SU-DHL-6 (cell line): ENCODE results near the gene TRIM28.

ENCODE experiments used
- H2AFZ ChIP-seq: fragments of 200-600 bp; sonication (generic); 2 replicates; pipeline ENCODE4 v1.6.1; 2014; ENCODE audit warnings: low read depth, mild to moderate bottlenecking, moderate library complexity, mixed read lengths, antibody characterized with exemption, low read length; ENCODE audit not compliant: severe bottlenecking
- H3F3A ChIP-seq: fragments of 200-600 bp; shearing (Covaris generic); 2 replicates; pipeline ENCODE4 v1.6.0; 2016; ENCODE audit warnings: antibody characterized with exemption, mild to moderate bottlenecking; ENCODE audit not compliant: insufficient read depth
- H3K27ac ChIP-seq: fragments of 200-600 bp; sonication (generic); 2 replicates; pipeline ENCODE4 v1.5.1; 2016; ENCODE audit warnings: low read depth, mild to moderate bottlenecking, low read length, moderate library complexity, mixed read lengths
- H3K27me3 ChIP-seq: fragments of 200-600 bp; sonication (generic), shearing (Covaris generic); 2 replicates; pipeline ENCODE4 v1.6.0; 2014; ENCODE audit warnings: mild to moderate bottlenecking, low read length
- H3K36me3 ChIP-seq: fragments of 200-600 bp; sonication (generic); 2 replicates; pipeline ENCODE4 v1.6.1; 2014; ENCODE audit warnings: mild to moderate bottlenecking, low read length, mixed read lengths
- H3K4me2 ChIP-seq: fragments of 300-600, 200-600 bp; shearing (Covaris generic), sonication (generic); 2 replicates; pipeline ENCODE4 v1.6.0; 2014; ENCODE audit warnings: low read length, low read depth, mild to moderate bottlenecking; ENCODE audit not compliant: poor library complexity, severe bottlenecking
- H3K4me3 ChIP-seq: fragments of 200-600 bp; sonication (generic); 2 replicates; pipeline ENCODE4 v1.5.1; 2014; ENCODE audit warnings: antibody characterized with exemption, low read length, mild to moderate bottlenecking, mixed read lengths; ENCODE audit not compliant: insufficient read depth, poor library complexity, severe bottlenecking
- H3K79me2 ChIP-seq: fragments of 200-600 bp; sonication (generic); 2 replicates; pipeline ENCODE4 v1.6.1; 2014; ENCODE audit warnings: mild to moderate bottlenecking, low read length, moderate library complexity; ENCODE audit not compliant: insufficient read depth
- H3K9ac ChIP-seq: fragments of 200-600 bp; sonication (generic); 2 replicates; pipeline ENCODE4 v1.7.0; 2014; ENCODE audit warnings: mild to moderate bottlenecking, low read length
- H3K9me2 ChIP-seq: fragments of 200-600 bp; sonication (generic); replicated peaks from 2 replicates; pipeline ENCODE4 v1.6.1; 2014; ENCODE audit warnings: low read length; ENCODE audit not compliant: insufficient read depth
- H3K9me3 ChIP-seq: fragments of 200-600 bp; sonication (generic); 2 replicates; pipeline ENCODE4 v1.6.1; 2014; ENCODE audit warnings: low read length, mixed read lengths; ENCODE audit not compliant: insufficient read depth
- H4K20me1 ChIP-seq: fragments of 200-600 bp; sonication (generic); 2 replicates; pipeline ENCODE4 v1.6.1; 2014; ENCODE audit warnings: low read depth, mild to moderate bottlenecking, antibody characterized with exemption, low read length, moderate library complexity, mixed read lengths
- CTCF ChIP-seq: fragments of 200-600 bp; sonication (generic); IDR thresholded peaks from one replicate; pipeline ENCODE4 v1.5.1; 2017; ENCODE audit warnings: antibody characterized with exemption, mild to moderate bottlenecking, low read length, moderate library complexity; ENCODE audit not compliant: insufficient read depth, poor library complexity, severe bottlenecking
- EZH2phosphoT487 ChIP-seq: fragments of 200-600 bp; sonication (generic), shearing (Covaris generic); conservative IDR thresholded peaks from 2 replicates; pipeline ENCODE4 v1.6.1; 2018; ENCODE audit warnings: mild to moderate bottlenecking, antibody characterized with exemption, low read length, moderate library complexity, mixed read lengths

Gene TRIM28

GRCh38 chr19:58586133-58586765 is 42.4 kb downstream of the TRIM28 start:
- H4K20me1 ChIP-seq: no peaks in the 10 kb centered on the region
- H3K9ac ChIP-seq: no peak overlapping the region
- H3K4me3 ChIP-seq: no peak overlapping the region
- no peak for TF ChIP-seq CTCF
- TF ChIP-seq EZH2phosphoT487: no peak
- H3K9me3 ChIP-seq: no peaks in the 10 kb centered on the region
- no peaks in the 10 kb centered on the region for H3K9me2 ChIP-seq
- no peak overlapping the region for H3K27ac ChIP-seq
- H3K36me3 ChIP-seq: no peaks in the 10 kb centered on the region
- H2AFZ ChIP-seq: no peak overlapping the region
- H3K4me2 ChIP-seq: no peak overlapping the region
- no peaks in the 10 kb centered on the region for H3F3A ChIP-seq
- no peaks in the 10 kb centered on the region for H3K79me2 ChIP-seq
- no peaks in the 10 kb centered on the region for H3K27me3 ChIP-seq
